ENCODE data around the gene MRPL51. TPM values are rescaled to one million over a fixed set of nuclear protein-coding genes. Genes with fewer than 3 reads are reported as not detected.
"Not testable (repeated sequence)": the region's sequence is repeated elsewhere in the genome, so short reads cannot be mapped to it uniquely, and the experiment has no call there.

Gene MRPL51
- total and polyA plus RNA-seq, 8 donors = 129 to 170 (median 141) TPM

GRCh38 chr12:6468283-6468575 lies 24.8 kb downstream of the MRPL51 start:
- Histone ChIP-seq H3K36me3 (peaks cover 0 to 33% of the 10 kb centered on the region in 2 donors), H3K4me1 (peaks cover 8 to 64% of the 10 kb centered on the region in 2 donors), H3K4me3 (no peak overlapping the region), H3K9me3 (no peaks in the 10 kb centered on the region), H3K27ac (no peak overlapping the region), H3K27me3 (no peaks in the 10 kb centered on the region)
- no peak for TF ChIP-seq CTCF (IDR thresholded peaks at IDR 0.05)
- DNase-seq = no peak
- intact Hi-C loops (cut with DNase I) = loop anchor here in 1 of 2 donors (5.0 kb wide), 1 partner anchor 46 kb away; no protein-coding TSS in a partner anchor
- ATAC-seq = no peak

- H3K4me3 ChIP-seq, H3K27ac ChIP-seq, H3K27me3 ChIP-seq, H3K9me3 ChIP-seq, DNase-seq, ATAC-seq: not testable (repeated sequence)
- Histone ChIP-seq H3K36me3 (peaks cover 0 to 38% of the 10 kb centered on the region in 2 donors), H3K4me1 (peaks cover 8 to 69% of the 10 kb centered on the region in 2 donors)
- intact Hi-C loops (cut with DNase I) = loop anchor here in 1 of 2 donors (5.0 kb wide), 1 partner anchor 45 kb away; no protein-coding TSS in a partner anchor
These were observed 25.3 kb downstream of the MRPL51 start for GRCh38 chr12:6467571-6468282.

- not testable (repeated sequence) for H3K4me3 ChIP-seq, ATAC-seq, H3K27ac ChIP-seq, H3K27me3 ChIP-seq, DNase-seq, H3K9me3 ChIP-seq
- Histone ChIP-seq H3K36me3 (peaks cover 0 to 47% of the 10 kb centered on the region in 2 donors), H3K4me1 (peaks cover 9 to 76% of the 10 kb centered on the region in 2 donors)
- intact Hi-C loops (cut with DNase I) = loop anchor here in 1 of 2 donors (5.0 kb wide), 1 partner anchor 44 kb away; no protein-coding TSS in a partner anchor
These were observed 26.3 kb downstream of the MRPL51 start for GRCh38 chr12:6466751-6467150.

- Histone ChIP-seq H3K27ac (peak overlapping the region in 1 of 2 donors; percentile 41), H3K4me3 (no peak overlapping the region), H3K9me3 (no peaks in the 10 kb centered on the region), H3K36me3 (peaks cover 0 to 53% of the 10 kb centered on the region in 2 donors), H3K4me1 (peaks cover 12 to 76% of the 10 kb centered on the region in 2 donors), H3K27me3 (no peaks in the 10 kb centered on the region)
- TF ChIP-seq CTCF (IDR thresholded peaks at IDR 0.05) = no peak
- DNase-seq (no peak), ATAC-seq (no peak)
- intact Hi-C loops (cut with DNase I) = loop anchor here in 1 of 2 donors (5.0 kb wide), 1 partner anchor 44 kb away; no protein-coding TSS in a partner anchor
These were observed 26.9 kb downstream of the MRPL51 start for GRCh38 chr12:6466184-6466573.

GRCh38 chr12:6465467-6466183 lies 27.4 kb downstream of the MRPL51 start:
- Histone ChIP-seq H3K4me1 (peaks cover 12 to 78% of the 10 kb centered on the region in 2 donors), H3K27ac (peak overlapping the region in 1 of 2 donors; percentile 41), H3K36me3 (peaks cover 0 to 59% of the 10 kb centered on the region in 2 donors), H3K27me3 (no peaks in the 10 kb centered on the region), H3K9me3 (no peaks in the 10 kb centered on the region), H3K4me3 (no peak overlapping the region)
- peak; percentile 74 to 87 for TF ChIP-seq CTCF (IDR thresholded peaks at IDR 0.05)
- intact Hi-C loops (cut with DNase I) = loop anchor here in 1 of 2 donors (5.0 kb wide), 1 partner anchor 43 kb away; no protein-coding TSS in a partner anchor
- peak in 2 of 4 donors; percentile 67 to 73 for DNase-seq
- ATAC-seq = peak; percentile 66

- intact Hi-C loops (cut with DNase I) = no loop called here
- H3K4me3 ChIP-seq = no peak overlapping the region
- no peaks in the 10 kb centered on the region for H3K9me3 ChIP-seq
- TF ChIP-seq CTCF (IDR thresholded peaks at IDR 0.05) = no peak
- H3K4me1 ChIP-seq = peaks cover 12 to 86% of the 10 kb centered on the region in 2 donors
- no peaks in the 10 kb centered on the region for H3K27me3 ChIP-seq
- H3K27ac ChIP-seq = peak overlapping the region in 1 of 2 donors; percentile 30
- H3K36me3 ChIP-seq = peaks cover 0 to 70% of the 10 kb centered on the region in 2 donors
- DNase-seq (no peak), ATAC-seq (no peak)
These were observed 28.5 kb downstream of the MRPL51 start for GRCh38 chr12:6464531-6464930.

Data from left lung (tissue), 10 donors.